GM18867 (cell line): ENCODE results near the gene SPDL1.

Source experiments
- ATAC-seq: cut with Tn5 transposase; IDR thresholded peaks from one replicate; pipeline ENCODE4 v1.9.1; 2021; ENCODE audit warnings: mild to moderate bottlenecking, moderate library complexity; ENCODE audit not compliant: unreplicated experiment

SPDL1 gene

GRCh38 chr5:169627551-169627950, 44.0 kb downstream of the SPDL1 start:
- ATAC-seq: no peak

DNA sequence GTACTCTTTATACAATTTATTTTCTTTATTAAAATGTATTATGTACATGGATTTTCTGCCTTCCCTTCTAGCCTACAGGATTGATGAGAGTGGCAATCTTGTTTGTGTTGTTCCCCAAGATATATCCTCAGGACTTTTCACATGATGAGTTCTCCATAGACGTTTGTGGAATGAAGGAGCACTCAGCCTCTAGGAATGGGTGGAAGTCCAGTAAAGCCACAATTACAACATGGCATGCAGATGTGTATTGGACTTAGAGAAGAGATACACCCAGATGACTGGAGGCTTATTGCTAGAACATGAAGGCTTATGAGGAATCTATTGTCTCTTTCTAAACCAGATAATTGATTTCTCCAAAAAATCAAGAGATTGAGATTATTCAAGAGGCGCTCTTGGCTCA, 45.3 kb downstream of the SPDL1 start:
- ATAC-seq: no peak

DNA sequence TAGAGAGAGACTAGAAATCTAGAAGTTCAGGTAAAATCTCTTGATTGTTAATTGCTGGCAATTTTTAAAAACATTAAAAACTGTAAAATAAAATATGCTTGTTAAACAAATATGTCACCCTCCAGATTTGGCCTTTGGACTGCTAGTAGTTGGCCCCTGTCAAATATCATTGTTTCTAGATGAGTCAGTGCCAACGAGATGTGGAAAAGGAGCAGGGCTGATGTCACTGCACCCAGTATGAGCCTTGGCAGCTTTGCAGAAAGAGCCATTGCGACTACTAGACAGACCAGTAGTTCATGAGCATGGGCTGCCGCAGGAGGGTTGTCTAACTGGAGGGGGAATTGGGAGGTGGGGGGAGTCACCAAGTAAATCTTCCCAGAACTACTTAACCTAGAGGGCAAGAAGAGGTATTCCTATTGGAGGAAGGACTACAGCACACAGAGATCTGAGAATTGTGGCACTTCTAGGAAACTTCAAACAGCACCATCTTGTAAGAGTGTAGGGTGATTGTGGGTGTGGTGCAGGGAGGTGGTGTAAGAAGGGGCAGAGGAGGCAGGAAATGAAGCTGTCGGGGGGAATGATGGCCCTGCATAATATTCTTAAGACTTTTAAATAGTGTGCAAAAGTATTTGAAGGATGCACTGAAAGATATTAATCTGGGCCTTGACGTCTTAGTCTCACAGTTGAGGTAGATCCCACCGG, 46.4 kb downstream of the SPDL1 start:
- peak; percentile 64 for ATAC-seq

GRCh38 chr5:169631360-169631759, 47.8 kb downstream of the SPDL1 start:
- no peak for ATAC-seq

DNA sequence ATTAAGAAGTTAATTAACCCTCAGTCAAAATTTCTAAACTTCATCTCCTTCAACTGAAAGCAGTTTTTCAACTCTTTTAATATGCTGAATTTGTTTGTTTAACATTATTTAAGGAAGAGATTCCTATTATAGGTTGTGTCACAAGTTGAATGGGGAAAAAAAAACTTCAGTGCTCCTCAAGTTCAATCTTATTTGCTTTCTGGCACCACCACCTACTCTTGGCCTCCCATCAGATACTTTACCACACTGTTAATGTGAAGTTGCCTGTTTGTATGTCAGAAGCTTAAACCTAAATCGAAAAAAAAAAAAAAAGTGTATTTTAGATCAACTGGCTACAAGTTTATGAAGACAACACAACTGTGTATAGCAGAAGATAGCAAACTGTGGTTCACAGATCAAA, 49.4 kb downstream of the SPDL1 start:
- ATAC-seq: no peak

DNA sequence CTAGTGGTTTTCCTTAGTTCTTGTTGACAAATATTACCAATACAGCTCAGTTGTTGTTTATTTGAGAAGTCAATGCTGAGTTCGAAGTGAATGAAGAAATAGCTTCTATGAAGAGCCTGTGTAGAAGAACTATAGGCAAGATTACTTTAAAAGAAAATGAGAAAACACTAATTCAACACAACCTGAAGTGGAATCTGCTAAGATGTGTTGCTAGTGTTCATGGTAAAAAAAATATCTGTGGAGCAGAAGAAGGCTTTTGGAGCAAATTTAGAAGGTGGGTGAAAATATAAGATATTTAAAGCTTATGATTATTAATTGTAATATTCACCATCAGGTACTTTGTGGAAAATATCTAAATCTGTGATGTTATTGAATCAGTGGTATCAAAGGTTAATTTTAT, 51.0 kb downstream of the SPDL1 start:
- ATAC-seq: no peak

- ATAC-seq: no peak
Measured at GRCh38 chr5:169635936-169636335, 52.4 kb downstream of the SPDL1 start.

DNA sequence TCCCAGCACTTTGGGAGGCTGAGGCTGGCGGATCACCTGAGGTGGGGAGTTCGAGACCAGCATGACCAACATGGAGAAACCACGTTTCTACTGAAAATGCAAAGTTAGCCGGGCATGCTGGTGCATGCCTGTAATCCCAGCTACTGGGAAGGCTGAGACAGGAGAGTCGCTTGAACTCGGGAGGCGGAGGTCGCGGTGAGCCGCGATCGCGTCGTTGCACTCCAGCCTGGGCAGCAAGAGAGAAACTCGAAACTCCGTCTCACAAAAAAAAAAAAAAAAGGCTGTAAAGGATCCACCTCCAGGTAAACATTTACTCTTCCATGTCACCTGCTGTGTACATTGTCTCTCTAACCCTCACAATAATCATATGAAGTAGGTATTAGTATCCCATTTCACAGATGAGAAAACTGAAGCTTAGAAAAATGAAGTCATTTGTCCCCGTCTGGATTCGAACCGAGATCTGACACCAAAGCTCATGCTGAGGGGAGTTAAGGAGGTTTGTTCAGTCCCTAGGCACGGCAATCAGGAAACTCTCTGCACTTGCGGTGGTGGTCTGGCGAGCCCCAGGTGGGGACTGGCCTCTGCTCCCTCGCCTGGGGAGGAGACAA, 53.0 kb downstream of the SPDL1 start:
- ATAC-seq: no peak

GRCh38 chr5:169637085-169637548, 53.5 kb downstream of the SPDL1 start, which contains the start of gene DOCK2:
Gene DOCK2 (plus strand): TSS chr5:169637275. CDS start chr5:169637327, 52 bp downstream.
- ATAC-seq: peak; percentile 92

DNA sequence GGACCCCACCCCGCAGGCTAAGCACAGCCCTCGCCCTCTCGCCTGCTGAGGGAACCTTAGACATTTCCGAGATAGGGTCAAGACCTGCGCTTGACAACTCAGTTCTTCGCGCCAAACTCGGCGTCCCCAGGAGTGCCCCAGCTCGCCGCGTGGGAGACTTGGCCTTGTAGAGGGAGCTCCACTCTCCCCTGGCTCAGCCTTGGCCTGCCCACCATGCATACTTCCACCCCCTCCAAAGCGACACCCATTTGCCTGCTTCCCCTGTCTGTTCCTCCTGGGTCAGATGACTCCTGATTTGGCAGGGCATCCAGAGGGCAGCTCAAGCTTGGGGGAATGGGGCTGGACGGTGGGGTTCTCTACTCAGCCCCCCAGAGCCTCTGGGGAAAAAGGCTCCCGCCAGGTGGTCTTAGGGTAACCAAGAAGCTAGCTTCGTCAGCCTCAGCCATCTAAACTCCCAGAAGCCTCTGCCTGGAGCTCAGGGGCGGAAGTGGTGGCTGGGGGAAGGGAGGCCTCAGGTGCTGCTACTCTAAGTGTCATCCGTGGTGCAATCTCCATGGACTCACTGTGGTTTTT, 54.1 kb downstream of the SPDL1 start:
- ATAC-seq: peak; percentile 65

DNA sequence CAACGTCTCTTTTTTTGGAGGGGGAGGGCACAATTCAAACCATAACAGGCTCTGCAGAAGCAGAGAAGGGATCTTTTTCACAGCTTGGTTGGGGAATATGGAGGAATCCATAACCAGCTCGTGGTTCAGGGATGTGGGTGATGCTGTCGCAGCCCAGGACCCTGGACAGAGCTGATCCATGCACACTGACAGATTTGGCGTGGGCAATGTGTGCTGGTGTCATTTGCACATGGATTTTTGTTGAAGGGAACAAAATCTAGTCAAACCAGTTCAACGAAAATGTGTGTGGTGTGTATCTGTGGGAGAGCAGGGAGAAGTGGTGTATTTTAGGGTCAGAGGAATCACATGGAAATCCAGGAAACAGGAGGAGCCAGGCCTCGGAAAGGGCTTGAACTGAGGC, 57.7 kb downstream of the SPDL1 start:
- ATAC-seq: no peak

- ATAC-seq: peak; percentile 32
Measured at GRCh38 chr5:169646856-169647255, 63.3 kb downstream of the SPDL1 start.

- ATAC-seq: peak; percentile 42
Measured at GRCh38 chr5:169647566-169647965, 64.0 kb downstream of the SPDL1 start.

- ATAC-seq: no peak
Measured at GRCh38 chr5:169648725-169649310, 65.2 kb downstream of the SPDL1 start.

GRCh38 chr5:169649486-169649885, 65.9 kb downstream of the SPDL1 start:
- ATAC-seq: peak; percentile 20

GRCh38 chr5:169650701-169651331, 67.2 kb downstream of the SPDL1 start:
- peak; percentile 46 for ATAC-seq

- no peak for ATAC-seq
Measured at GRCh38 chr5:169651526-169651925, 68.0 kb downstream of the SPDL1 start.

- ATAC-seq: no peak
Measured at GRCh38 chr5:169652057-169652456, 68.5 kb downstream of the SPDL1 start.

DNA sequence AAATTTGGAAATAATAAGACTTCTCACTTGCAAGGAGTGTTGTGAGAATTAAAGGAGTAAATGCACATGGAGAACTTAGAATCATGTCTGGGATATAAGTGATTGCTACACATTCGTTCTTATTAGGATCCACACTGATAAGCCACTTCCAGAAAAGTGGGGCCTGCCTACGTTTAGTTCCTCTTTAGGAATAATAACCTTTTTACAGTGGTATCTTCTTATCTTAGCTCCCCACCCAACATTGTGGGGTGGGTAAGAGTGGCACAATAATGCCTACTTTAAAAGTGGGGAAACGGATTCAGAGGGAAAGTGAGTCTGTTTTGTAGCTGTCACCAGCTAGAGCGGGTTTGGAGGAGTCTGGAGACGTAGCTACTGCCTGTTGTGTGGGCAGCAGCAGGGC, 69.5 kb downstream of the SPDL1 start:
- no peak for ATAC-seq
